ENCODE data around the gene PHF2.

Gene PHF2

DNA sequence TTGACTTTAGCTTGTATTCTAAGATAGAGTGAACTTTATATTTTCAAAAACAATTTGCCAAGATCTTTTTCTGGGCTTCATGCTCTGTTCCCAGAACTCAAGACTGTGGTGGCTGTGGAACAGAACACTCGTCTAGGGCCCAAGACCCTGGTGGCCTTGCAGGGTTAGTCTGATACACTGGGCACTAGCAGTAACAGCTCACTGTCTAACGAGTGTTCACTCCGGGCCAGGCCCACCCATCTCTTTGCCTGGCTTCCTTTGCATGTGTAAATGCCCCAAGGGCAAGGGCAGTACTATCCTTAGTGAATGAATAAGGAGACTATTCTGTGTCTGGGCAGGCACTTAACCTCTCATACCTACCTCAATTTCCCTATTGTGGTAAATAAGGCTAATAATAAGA, 47.4 kb downstream of the PHF2 start:
- in situ Hi-C loops (cut with HindIII; ENCODE audit: low sequenced_read_pairs), result no loop called here

DNA sequence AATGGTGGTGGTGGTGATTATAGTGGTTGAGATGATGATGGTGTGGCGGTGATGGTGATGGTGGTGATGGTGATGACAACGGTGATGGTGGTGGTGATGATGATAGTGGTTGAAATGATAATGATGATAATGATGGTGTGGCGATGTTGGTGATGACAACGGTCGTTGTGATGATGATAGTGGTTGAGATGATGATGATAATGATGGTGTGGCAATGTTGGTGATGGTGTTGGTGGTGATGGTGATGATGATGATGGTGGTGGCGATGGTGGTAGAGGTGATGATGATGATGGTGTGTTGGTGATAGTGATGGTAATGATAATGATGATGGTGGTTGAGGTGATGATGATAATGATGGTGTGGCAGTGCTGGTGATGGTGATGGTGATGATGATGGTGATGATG, 48.0 kb downstream of the PHF2 start:
- in situ Hi-C loops (cut with HindIII; ENCODE audit: low sequenced_read_pairs), result no loop called here

DNA sequence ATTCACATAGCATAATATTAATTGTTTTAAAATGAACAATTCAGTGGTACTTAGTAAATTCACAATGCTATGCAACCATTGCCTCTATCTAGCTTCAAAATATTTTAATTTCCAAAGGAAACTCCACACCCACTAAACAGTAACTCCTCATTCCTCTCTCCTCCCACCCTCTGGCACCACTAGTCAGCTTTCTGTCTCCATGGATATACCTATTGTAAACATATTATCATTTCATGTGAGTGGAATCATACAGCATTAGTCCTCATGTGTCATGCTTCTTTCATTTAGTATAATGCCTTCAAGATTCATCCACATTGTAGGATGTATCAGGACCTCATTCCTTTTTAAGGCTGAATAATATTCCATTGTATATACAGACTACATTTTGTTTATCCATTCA, 48.6 kb downstream of the PHF2 start:
- in situ Hi-C loops (cut with HindIII; ENCODE audit: low sequenced_read_pairs), result no loop called here

- in situ Hi-C loops (cut with HindIII; ENCODE audit: low sequenced_read_pairs), result no loop called here
These were observed 53.5 kb downstream of the PHF2 start for GRCh38 chr9:93629920-93630319.

- in situ Hi-C loops (cut with HindIII; ENCODE audit: low sequenced_read_pairs), result no loop called here
These were observed 54.5 kb downstream of the PHF2 start for GRCh38 chr9:93630806-93631411.

DNA sequence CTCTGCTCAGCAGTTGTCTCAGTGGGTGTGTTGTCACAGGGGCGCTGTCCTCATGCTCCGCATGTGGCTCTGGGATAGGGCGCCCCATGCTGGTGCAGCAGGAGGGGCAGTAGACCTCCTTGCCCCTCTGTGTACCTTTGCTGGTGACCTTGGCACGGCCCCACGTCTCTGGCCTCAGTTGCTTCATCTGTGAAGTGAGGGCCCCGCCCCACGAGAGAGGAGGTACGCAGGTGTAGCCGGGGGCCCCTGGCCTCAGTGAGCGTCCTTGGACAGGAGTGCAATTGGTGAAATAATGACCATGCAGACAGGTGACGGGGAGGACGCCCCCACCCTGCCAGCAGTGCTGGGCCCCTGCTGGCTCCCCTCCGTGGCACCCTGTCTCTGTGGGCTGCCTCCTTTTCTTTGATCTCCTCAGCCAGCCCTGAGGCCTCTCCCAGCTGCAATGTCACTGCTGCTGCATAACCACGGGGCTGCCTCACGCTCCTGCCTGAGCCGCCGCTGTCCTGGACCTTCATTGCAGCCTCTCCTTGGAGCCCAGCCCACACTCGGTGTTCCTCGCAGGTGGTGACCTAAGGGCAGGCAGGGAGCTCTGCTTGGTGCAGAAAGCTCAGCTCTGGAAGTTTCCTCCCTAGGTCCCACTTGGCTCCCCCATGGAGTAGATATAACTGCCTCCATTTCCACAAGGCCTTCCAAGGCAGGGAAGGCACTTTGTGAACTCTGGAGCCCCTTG, 57.3 kb downstream of the PHF2 start:
- in situ Hi-C loops (cut with HindIII; ENCODE audit: low sequenced_read_pairs), result no loop called here

DNA sequence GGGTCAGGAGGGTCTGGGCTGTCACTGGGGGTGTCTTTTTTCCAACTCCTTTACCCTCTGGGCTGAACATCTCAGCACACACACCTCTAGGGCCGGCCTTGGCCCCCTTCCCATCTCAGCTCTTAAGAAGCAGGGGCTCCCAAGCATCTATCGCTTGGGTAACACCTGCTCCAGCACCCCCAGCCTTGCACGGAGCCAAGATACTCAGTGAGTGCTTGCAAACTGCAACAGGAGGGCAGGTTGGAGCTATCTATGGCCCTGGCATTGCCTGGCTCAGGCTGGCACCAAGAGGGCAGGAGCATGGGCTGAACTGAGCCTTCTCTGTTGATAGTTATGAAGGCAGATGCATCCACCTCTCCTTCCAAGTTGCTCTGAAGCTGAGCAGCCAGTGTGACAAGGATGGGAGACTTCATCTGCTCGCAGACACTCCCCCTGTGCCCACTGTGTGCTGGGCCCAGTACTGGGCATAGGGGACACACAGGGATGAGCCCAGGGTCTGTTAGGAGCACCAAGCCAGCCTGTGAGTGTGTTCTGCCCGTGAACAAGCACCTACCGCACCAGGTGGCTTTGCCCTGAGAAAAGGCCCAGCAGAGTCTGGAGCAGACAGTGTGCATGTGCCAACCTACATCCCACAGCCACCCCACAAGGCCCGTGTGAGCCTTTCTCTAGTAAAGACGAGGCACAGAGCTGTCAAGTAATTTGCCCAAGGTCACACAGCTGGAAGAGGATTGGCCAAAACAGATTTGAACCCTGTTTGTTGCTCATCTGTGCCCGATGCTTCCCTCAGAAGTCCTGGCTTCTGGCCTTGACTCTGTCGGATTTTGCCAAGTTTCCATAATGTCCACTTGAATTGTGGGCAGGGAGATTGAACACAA, 58.2 kb downstream of the PHF2 start:
- in situ Hi-C loops (cut with HindIII; ENCODE audit: low sequenced_read_pairs), result no loop called here

- in situ Hi-C loops (cut with HindIII; ENCODE audit: low sequenced_read_pairs), result no loop called here
These were observed 59.1 kb downstream of the PHF2 start for GRCh38 chr9:93635186-93636107.

DNA sequence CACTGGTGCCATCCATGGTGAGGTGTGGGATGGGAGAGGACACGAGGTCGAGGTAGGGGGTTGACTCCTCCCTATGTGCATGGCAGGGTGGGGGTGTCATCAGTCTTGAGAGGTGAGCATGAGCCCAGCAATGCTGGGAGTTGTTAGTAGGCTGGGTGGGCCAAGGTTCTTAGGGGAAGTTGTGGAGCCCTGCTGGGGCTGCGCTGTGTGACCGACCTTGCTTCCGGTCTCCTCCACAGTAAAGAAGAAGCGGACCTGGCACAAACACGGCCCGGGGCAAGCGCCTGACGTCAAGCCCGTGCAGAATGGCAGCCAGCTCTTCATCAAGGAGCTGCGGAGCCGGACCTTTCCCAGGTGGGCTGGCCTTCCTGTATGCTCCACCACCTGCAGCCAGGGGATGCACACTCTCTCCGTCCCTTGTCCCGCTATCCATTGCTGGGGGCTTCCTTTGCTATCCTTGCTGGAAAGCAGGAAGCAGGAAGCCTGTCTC, 59.8 kb downstream of the PHF2 start:
- in situ Hi-C loops (cut with HindIII; ENCODE audit: low sequenced_read_pairs), result no loop called here

DNA sequence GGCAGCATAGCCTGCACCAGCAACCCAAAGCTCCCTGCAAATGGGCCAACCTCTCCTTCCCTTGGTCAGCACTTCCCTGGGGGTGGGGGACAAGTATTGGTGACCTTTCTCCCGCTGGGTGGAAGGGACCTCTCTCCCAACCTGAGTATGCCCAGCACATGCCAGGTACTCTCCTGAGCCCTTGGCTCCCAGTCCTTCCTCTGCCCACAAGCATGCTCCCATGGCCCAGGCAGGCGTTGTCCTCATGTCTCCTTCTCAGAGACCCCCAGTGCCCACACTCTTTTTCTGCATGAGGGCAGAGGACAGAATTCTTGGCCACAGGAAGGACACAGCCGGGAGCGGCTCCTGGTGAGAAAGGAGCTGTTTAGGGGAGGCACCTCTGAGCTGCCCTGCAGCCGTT, 60.3 kb downstream of the PHF2 start:
- in situ Hi-C loops (cut with HindIII; ENCODE audit: low sequenced_read_pairs), result no loop called here

GRCh38 chr9:93637886-93638285, 61.5 kb downstream of the PHF2 start:
- in situ Hi-C loops (cut with HindIII; ENCODE audit: low sequenced_read_pairs), result no loop called here

DNA sequence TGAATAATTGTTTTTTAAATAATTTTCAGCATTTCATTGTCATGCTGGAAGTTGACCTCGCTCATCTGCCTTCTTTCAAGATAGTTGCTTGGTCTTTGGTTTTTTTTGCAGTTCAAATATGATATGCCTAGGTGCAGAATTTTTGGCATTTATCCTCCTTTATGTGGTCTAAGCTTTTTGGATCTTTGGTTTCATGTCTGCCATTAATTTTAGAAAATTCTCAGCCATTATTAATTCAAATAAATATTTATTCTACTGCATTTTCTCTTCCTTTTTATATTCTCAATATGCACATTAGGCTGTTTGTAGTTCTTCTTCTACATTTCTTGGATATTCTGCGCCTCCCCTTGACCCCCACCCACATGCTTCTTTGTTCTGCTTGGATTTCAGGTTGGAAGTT, 63.6 kb downstream of the PHF2 start:
- in situ Hi-C loops (cut with HindIII; ENCODE audit: low sequenced_read_pairs), result no loop called here

- in situ Hi-C loops (cut with HindIII; ENCODE audit: low sequenced_read_pairs), result no loop called here
These were observed 66.6 kb downstream of the PHF2 start for GRCh38 chr9:93642961-93643360.

GRCh38 chr9:93644397-93645088, 68.2 kb downstream of the PHF2 start:
- in situ Hi-C loops (cut with HindIII; ENCODE audit: low sequenced_read_pairs), result no loop called here

DNA sequence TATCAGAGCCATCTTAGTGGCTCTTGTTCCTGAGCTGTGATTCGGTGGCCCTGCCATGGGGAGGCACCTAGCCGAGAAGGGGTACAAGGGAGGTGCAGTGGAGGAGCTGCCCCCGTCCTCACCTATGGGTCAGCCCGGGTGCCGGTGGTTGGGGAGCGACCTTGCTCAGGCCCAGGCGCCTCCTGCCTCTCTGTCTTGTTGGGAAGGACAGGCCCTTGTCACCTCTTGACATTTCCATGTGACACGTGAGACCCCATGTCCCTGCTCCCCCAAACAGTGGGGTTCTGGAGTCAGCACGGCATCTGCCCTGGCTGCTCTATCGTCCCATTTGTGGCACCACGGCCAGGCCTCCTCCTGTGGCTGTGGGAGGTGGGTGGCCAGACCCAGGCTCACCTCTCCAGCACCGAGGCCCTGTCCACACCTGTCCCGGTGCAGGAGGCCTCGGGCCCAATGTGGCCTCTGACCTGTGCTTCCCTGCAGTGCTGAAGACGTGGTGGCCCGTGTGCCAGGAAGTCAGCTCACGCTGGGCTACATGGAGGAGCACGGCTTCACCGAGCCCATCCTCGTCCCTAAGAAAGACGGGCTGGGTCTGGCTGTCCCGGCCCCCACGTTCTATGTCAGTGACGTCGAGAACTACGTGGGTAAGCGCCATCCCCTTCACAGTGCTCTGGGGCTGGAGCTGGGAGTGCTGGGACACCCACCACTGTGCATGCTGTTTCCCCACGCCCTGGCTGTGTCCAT, 68.9 kb downstream of the PHF2 start:
- in situ Hi-C loops (cut with HindIII; ENCODE audit: low sequenced_read_pairs), result no loop called here

DNA sequence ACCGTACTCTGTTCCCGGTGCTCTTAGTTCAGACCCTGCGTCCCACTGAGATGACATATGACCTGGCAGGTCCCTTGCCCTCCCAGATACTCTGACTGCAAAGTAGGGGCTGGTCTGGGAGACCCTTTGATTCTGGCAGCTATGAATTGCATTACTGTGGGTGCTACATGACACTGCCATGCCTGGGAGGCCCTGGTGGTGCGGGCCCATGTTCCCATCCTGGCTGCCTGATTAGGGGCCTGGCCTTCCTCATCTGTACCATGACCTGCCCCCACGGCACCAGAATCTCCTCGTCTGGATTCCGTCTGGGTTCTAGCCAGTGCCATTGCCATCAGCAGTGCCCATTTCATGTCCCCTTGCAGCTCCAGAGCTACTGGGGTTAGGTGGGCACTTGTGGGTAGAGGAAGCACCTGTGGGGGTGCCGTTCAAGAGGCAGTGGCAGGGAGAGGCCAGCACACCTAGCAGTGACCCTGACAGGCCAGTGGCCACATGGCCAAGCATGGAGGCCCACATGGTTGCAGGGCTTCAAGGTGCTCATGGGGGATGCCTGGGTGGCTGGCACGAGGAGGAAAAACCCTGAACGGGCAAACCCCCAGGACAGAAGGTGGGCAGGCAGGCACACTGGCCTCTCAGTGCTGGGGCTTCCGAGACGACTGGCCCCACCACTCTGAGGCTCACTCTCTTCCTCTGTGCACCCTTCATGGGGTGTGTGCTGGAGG, 69.7 kb downstream of the PHF2 start:
- in situ Hi-C loops (cut with HindIII; ENCODE audit: low sequenced_read_pairs), result no loop called here

- in situ Hi-C loops (cut with HindIII; ENCODE audit: low sequenced_read_pairs), result no loop called here
These were observed 70.3 kb downstream of the PHF2 start for GRCh38 chr9:93646640-93647178.

DNA sequence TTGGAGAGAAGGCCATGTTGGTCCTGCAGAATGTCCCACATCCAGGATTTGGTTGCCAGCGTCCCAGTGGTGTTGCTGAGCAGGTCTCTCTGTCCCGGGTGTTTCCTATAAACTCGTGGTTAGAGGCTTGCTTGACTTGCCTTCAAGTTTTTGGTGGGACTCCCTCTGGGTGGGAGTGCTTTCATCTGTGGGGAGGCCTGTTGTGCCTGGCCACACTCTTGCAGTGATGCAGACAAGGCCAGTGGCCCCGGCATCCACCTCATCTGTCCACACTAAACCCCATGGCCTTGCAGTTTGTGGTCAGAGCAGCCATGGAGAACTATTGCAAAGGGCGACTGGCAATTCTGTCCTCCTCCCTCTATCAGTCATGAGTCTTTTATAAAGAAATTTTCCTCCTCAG, 71.8 kb downstream of the PHF2 start:
- in situ Hi-C loops (cut with HindIII; ENCODE audit: low sequenced_read_pairs), result no loop called here

Data from endothelial cell of hepatic sinusoid (primary cell).